NCI-H1417 (cell line): Measurements from ENCODE around the gene ZSCAN18.

ENCODE experiments used
- DNase-seq, 3 experiments: peaks; one replicate each; lab custom pipeline; 2025; lab: John Stamatoyannopoulos, UW

Gene ZSCAN18

DNA sequence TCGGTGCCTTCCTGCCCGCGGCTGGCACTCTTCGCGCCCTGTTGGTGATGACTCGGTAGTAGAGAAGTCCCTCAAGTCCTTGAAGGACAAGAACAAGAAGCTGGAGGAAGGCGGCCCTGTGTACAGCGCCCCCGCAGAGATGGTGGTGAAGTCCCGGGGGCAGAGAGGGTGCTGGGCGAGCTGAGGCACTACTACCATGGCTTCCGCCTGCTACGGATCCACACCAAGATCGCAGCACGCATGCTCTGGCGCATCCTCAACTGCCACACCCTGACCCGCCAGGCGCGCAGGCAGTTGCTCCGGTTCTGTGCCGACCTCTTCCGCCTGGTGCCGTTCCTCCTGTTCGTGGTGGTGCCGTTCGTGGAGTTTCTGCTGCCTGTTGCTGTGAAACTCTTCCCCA is 53.1 kb downstream of the ZSCAN18 start:
- no peak for DNase-seq

DNA sequence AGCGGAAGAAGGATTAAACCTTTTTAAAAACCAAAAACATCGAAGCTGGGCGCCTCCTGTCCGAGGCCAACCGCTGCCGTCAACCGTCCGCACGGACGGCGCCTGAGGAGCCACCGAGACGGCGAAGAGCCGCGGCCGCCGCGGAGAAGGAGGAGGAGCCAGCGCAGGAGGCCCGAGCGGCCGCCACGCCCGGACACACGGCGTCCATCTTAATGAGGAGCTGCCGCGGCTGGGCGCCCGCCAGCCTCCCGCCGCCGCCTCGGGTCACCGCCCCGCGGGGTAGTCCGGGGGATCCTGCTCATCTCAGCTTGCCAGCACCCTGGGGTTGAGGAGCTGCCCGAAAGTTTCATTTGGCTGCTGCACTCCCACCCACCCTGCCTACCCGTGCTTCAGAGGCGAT is 53.6 kb downstream of the ZSCAN18 start:
- DNase-seq, result no peak

DNA sequence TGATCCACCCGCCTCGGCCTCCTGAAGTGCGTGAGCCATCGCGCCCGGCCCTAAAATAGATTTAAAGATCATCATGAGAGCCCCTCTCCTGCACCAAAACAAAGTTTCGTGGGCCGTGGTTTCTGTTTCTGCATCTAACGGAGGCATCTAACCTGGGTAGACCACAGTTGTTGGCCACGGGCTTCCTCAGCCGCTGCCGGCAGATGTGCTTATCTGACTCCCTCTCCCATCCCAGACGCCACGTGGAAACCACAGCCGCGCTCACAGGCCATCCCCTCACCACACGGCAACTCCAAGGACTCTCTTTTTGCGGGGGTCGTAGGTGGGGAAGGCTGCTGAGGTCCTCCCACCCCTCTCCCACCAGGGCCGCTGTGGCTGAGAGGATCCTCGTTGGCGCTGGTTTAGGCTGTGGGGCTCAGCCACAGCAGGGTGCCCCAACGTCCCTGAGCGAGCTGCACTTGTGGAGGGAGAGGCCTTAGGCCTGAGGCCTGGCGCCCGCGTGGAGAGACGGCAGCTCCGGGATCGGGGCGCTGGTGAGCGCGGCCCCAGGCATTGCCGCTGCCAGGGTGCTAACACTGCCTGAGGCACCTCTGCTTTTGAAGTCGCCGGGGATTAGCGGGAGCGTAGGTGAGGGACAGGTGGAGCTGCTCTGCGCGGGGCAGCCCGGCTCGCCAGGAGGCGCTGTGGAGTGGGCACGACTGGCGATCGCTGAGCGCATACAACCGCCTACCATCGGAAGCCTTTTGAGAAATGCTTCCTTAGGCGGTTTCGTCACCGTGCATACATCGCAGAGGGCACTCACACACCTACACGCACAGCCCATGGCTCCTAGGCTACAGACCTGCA is 55.3 kb downstream of the ZSCAN18 start:
- DNase-seq, result no peak

DNA sequence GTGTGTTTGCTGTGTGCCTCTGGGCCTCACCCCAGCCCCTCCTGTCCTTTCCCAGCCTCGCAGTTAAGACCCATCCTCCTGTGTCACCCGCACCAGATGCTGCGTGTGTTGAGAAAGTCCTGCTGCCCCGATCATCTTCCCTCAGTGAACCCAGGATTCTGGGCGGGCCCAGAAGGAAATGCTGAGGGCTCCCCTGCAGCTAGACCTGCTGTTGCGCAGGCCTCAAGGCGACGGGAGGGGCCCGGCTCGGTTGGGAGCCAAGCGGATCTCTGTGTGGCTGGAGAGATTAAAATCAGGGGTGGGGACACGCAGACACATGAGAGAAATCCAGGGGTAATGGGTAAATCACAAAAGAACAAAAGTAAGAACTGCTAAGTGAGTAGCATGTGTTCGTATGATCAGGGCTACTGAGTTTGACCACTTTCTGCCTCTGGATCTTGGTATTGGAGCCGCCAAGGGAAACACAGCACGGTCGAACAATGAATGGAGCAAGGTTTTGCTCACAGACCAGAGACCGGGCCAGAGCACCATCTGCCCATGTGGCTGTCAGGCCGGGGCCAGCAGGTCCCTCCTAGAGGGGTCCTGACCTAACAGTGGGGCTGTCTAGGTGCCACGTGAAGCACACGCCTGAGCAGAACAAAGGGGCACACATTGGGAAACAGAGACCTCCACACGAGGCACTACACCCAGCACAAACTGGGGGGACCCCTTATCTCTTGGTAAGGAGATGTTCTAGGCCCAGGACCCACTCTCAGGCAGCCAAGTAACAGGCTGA is 57.1 kb downstream of the ZSCAN18 start:
- no peak for DNase-seq

DNA sequence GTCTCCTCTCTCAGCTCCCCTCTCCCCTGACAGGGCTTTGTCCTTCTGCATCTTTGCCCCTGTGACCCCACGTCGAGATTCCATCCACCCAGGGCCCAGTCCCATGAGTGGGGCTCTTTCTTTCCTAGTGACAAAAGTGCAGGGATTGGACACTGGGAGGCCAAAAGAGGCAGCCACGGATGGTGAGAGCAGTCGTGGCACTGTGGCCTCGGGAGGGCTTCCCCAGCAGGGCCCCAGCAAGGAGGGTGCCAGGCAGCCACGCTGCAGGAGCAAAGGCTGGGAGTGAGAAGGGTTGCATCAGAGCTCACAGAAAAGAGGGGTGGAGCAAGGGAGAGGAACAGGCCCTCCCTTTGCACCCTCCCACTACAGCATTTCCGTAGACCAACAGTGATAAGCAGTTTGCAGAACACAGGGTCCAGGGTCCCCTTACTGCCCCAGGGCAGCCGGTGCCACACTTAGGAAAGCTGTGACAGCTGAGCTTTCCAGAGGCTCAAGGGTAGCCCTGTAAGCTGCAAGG is 59.3 kb downstream of the ZSCAN18 start:
- DNase-seq, result peak in 1 of 3 experiments; percentile 0

DNA sequence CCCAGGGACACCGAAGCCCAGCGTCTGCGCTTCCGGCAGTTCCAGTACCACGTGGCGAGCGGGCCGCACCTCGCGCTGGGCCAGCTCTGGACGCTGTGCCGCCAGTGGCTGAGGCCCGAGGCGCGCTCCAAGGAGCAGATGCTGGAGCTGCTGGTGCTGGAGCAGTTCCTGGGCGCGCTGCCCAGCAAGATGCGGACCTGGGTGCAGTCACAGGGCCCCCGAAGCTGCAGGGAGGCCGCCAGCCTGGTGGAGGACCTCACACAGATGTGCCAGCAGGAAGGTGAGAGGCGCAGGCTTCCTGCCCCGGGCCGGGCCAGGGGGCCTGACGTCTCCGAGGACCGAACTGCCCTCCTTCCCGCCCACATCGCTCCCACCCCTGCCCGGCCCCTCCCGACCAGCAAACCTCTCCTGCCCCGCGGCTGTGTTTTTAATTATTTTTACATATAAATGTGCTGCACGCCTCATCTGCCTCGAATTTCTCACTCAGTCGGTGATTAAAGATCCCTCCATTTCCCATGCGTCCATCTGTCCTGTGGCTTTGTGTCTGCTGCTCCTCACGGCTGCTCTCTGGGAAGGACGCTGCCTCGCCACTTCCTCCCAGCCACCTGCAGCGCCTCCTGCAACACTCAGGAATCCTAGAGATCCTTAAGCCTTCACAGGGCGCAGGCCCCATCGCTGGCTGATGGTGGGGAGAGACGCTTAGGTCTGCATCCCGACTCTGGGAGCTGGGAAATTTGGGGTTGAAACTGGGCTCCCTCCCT is 59.9 kb downstream of the ZSCAN18 start:
- DNase-seq, result peak in 2 of 3 experiments; percentile 48 to 59

DNA sequence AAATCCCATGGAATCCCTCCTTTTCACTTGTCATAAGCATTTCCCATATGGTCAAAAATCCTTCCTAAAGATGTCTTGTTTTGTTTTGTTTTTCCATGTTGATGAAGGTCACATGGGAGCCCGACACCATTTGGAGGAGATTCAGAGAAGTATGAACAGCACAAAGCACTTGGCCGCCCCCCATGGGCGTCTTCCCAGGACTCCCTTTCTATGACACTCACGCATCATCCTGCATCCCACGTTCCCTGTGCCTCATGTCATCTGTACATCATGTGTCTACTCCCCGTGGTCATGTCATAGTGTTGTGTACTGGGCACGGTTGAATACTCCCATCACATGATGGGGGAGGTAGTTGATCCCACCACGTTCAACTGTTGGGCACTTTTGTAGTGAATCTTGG is 62.2 kb downstream of the ZSCAN18 start:
- DNase-seq, result no peak

DNA sequence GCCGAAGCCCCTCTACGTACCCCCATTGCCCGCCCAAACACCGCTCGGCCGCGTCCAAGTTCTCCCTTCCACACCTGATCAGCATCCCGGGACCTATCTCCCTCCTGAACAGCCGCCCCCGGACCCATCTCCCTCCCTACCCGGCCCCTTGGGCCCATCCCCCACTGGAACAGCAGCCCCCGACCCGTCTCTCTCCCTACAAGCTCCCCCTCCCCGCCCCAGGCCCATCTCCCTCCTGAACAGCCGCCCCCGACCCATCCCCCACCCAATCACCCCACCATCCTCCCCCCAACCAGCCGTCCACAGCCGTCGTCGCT is 63.6 kb downstream of the ZSCAN18 start:
- DNase-seq, result no peak
